ENCODE measurements around the gene KRTAP5-8. TPM values are rescaled to one million over a fixed set of nuclear protein-coding genes. Genes with fewer than 3 reads are reported as not detected.
"Not testable (repeated sequence)": the region's sequence is repeated elsewhere in the genome, so short reads cannot be mapped to it uniquely, and the experiment has no call there.

KRTAP5-8 gene
- total RNA-seq, 3 donors from 2014 or later = 0.32 TPM; not detected in 2

DNA sequence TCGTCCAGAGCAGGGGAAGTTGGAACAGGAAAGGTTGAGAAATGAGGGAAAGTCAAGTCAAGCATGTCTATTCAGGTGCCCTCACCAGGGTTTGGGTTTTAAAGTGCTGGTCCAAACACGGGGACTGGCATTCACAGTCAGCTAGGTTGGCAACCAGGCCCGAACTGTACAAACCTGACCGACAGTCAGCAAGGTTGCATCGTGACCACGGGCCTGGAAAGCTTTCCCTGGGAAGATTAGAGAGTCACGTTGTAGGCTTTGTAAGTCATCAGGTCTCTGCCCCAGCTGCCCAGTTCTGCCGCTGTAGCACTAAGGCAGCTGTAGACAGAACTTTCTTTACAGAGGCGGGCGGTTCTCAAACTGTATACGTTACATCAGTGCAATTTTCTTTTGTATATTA is 35.0 kb downstream of the KRTAP5-8 start:
- TF ChIP-seq, protein P1, sequence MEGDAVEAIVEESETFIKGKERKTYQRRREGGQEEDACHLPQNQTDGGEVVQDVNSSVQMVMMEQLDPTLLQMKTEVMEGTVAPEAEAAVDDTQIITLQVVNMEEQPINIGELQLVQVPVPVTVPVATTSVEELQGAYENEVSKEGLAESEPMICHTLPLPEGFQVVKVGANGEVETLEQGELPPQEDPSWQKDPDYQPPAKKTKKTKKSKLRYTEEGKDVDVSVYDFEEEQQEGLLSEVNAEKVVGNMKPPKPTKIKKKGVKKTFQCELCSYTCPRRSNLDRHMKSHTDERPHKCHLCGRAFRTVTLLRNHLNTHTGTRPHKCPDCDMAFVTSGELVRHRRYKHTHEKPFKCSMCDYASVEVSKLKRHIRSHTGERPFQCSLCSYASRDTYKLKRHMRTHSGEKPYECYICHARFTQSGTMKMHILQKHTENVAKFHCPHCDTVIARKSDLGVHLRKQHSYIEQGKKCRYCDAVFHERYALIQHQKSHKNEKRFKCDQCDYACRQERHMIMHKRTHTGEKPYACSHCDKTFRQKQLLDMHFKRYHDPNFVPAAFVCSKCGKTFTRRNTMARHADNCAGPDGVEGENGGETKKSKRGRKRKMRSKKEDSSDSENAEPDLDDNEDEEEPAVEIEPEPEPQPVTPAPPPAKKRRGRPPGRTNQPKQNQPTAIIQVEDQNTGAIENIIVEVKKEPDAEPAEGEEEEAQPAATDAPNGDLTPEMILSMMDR (IDR thresholded peaks at IDR 0.05) = no peak
- TF ChIP-seq POLR2AphosphoS5 (IDR thresholded peaks at IDR 0.05) = no peak
- no peak for TF ChIP-seq POLR2A (IDR thresholded peaks at IDR 0.05)
- Histone ChIP-seq H3K4me3 (no peak overlapping the region), H3K36me3 (no peaks in the 10 kb centered on the region), H3K27ac (no peak overlapping the region), H3K27me3 (no peaks in the 10 kb centered on the region), H3K4me1 (no peaks in the 10 kb centered on the region), H3K9me3 (no peaks in the 10 kb centered on the region)
- no peak for DNase-seq (ENCODE audit: low spot score in 2 of 2)
- intact Hi-C loops (cut with DNase I; ENCODE audit: low total_unique reads) = no loop called here

DNA sequence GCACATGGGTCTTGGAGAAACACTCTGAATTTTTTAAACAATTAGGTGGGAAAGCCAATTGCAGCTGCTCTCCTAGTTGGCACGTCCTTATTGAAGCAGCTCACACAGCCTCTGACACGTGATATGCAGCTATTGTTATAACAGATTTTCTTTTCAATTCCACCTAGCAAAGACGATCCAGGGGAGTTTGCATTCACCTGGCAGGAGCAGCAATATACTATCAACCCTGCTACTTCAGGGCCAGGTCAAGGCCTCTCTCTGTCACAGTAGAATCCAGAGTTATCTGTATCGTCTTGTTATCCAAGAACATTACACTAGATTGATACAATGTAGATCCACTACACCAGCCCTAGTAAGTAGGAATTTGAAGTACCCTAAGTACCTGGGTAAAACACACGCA is 36.6 kb downstream of the KRTAP5-8 start:
- Histone ChIP-seq H3K36me3 (no peaks in the 10 kb centered on the region), H3K27me3 (no peaks in the 10 kb centered on the region), H3K4me3 (no peak overlapping the region), H3K4me1 (no peaks in the 10 kb centered on the region), H3K9me3 (no peaks in the 10 kb centered on the region), H3K27ac (no peak overlapping the region)
- intact Hi-C loops (cut with DNase I; ENCODE audit: low total_unique reads) = no loop called here
- DNase-seq (ENCODE audit: low spot score in 2 of 2) = no peak
- TF ChIP-seq, protein P1 (IDR thresholded peaks at IDR 0.05) = no peak
- TF ChIP-seq POLR2A (IDR thresholded peaks at IDR 0.05) (no peak), POLR2AphosphoS5 (IDR thresholded peaks at IDR 0.05) (no peak)

DNA sequence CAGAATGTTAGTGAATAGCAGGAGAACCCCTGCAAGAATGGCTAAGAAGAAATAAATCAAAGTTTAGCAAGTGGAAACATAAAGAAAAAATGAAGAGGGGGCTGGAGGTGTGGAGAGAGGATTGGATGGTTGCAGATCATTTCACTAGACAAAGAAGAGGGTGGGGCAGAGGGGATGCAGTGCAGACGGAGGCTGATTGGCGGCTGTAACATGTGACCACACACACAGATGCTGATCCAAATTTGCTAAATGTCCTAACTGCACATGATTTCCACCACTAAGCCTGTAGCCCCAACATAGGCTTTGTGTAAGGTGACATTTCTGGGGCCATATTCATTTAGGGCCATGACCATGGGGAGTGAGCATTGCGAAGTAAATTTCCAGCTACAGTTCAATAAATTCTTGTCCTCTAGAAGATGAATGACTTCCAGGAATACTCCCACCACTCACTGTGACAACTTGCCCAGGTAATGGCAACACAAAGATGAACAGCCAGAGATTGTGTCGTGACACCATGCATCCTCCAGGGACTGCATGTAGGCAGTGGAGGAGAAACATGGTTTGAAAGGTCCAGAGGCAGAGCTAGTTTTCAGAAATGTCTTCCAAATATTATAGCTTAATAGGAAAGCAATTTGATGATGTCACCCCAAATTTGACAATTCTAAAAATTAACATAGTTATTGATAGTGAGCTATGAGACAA is 38.0 kb downstream of the KRTAP5-8 start:
- H3K4me1 ChIP-seq = no peaks in the 10 kb centered on the region
- no peaks in the 10 kb centered on the region for H3K36me3 ChIP-seq
- H3K9me3 ChIP-seq = no peaks in the 10 kb centered on the region
- H3K27me3 ChIP-seq = no peaks in the 10 kb centered on the region
- no peak overlapping the region for H3K4me3 ChIP-seq
- H3K27ac ChIP-seq = no peak overlapping the region
- intact Hi-C loops (cut with DNase I; ENCODE audit: low total_unique reads) = no loop called here
- no peak for DNase-seq (ENCODE audit: low spot score in 2 of 2)
- TF ChIP-seq, protein P1 (IDR thresholded peaks at IDR 0.05) = no peak
- TF ChIP-seq POLR2A (IDR thresholded peaks at IDR 0.05) (no peak), POLR2AphosphoS5 (IDR thresholded peaks at IDR 0.05) (no peak)

DNA sequence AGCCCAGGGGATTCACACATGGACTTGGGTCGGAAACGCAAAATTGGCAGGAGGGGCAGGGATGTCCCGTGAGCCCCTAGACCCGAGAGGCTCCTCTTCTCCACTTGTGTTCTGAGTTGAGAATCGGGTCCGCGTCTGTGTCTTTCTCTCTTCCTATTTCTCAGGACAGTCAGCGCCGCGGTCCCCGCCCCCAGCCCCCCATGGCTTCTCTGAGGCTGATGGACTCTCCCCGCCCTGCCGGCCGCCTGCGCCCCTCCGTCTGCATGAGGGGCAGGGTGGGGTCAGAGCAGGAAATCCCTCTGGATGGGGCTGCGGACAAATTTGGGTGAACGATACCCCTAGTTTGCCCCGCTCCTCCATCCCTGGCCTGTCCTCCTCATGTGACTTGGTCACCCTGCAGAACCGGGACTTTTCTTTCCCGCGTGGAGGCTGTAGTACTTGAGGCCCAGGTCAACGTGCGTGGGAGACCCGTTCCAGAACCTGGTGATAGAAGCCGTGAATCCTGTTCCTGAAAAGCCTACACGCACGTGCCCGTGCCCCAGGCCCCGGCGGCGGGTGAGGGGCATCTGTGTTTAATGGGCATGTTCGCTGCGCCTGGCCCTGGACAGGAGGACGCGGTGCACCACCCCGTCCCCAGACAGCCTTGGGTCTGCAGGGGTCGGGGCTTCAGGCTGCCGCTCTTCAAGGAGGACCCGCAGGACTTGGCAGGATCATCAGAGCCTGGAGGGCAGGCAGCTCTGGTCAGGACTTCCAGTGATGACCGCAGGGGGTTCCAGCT is 39.1 kb downstream of the KRTAP5-8 start:
- H3K9me3 ChIP-seq; H3K4me1 ChIP-seq; DNase-seq (ENCODE audit: low spot score in 2 of 2); H3K27me3 ChIP-seq; H3K4me3 ChIP-seq; H3K27ac ChIP-seq; intact Hi-C loops (cut with DNase I; ENCODE audit: low total_unique reads); H3K36me3 ChIP-seq: not testable (repeated sequence)

DNA sequence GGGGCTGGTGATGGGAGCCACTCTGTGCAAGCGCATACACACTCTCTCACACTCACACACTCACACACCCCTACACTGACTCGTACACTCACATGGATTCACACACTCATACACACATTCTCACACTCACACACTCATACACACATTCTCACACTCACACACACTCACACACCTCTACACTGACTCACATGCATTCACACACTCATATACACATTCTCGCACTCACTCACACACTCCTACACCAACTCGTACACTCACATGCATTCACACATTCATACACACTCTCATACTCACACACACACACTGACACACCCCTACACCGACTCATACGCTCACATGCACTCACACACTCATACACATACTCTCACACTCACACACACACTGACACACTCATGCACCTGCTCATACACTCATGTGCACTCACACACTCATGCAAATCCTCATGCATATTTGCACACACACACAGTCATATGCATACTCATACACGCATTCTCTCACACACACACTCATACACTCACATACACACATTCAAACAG is 39.7 kb downstream of the KRTAP5-8 start:
- no peak for DNase-seq (ENCODE audit: low spot score in 2 of 2)
- Histone ChIP-seq H3K36me3 (no peaks in the 10 kb centered on the region), H3K9me3 (no peaks in the 10 kb centered on the region), H3K4me3 (no peak overlapping the region), H3K27ac (no peak overlapping the region), H3K4me1 (no peaks in the 10 kb centered on the region), H3K27me3 (no peaks in the 10 kb centered on the region)
- TF ChIP-seq, protein P1 (IDR thresholded peaks at IDR 0.05) = no peak
- TF ChIP-seq POLR2AphosphoS5 (IDR thresholded peaks at IDR 0.05) = no peak
- TF ChIP-seq POLR2A (IDR thresholded peaks at IDR 0.05) = no peak
- intact Hi-C loops (cut with DNase I; ENCODE audit: low total_unique reads) = no loop called here

DNA sequence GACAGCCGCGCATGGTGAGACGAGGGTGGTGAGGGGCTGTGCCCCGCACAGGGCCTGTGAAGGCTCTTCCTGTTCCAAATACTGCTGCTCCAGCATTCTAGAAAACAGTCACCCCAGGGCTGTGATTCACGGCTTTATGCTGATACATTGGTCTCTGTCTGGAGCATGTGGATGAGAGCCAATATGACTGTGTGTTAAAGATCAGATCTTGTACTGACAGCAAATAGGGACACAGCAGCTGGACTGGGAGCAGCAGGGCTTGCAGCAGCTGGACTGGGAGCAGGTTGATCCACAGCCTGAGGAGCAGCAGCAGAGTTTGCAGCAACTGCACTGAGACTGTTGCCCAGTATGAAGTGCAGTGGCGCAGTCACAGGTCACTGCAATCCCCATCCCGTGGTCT is 41.7 kb downstream of the KRTAP5-8 start:
- DNase-seq (ENCODE audit: low spot score in 2 of 2); H3K4me1 ChIP-seq; H3K4me3 ChIP-seq; H3K9me3 ChIP-seq; intact Hi-C loops (cut with DNase I; ENCODE audit: low total_unique reads); H3K27ac ChIP-seq; H3K27me3 ChIP-seq; H3K36me3 ChIP-seq: not testable (repeated sequence)
